PC-3 (cell line): ENCODE measurements around the gene PRUNE2. TPM values are rescaled to one million over a fixed set of nuclear protein-coding genes. Genes with fewer than 3 reads are reported as not detected.

Source experiments
- ATAC-seq: fragments of 200-7000 bp; cut with Tn5 transposase; 2 replicates; pipeline ENCODE4 v1.9.1; 2020; ENCODE audit warnings: mild to moderate bottlenecking, moderate library complexity
- BruUV-seq: library from RNA; stranded (reverse); fragments of 400-500 nt; replicated peaks from 2 replicates; lab custom pipeline; 2021; lab: Mats Ljungman, UMichigan
- CTCF ChIA-PET: fragments of 300-600 bp; sonication (Branson Sonifier 250); formaldehyde crosslinking; loops from one replicate; lab custom pipeline; 2022; ENCODE audit warnings: antibody characterized with exemption; lab: Charles Lee
- POLR2A ChIA-PET: fragments of 300-600 bp; sonication (Branson Sonifier 250); formaldehyde crosslinking; loops from one replicate; lab custom pipeline; 2022; ENCODE audit warnings: antibody characterized with exemption; ENCODE audit not compliant: unreplicated experiment; lab: Charles Lee
- DNase-seq: peaks from one replicate; pipeline ENCODE4 v3.0.0-alpha.2; 2015
- H2AFZ ChIP-seq: fragments of 300-600 bp; sonication (generic); 2 replicates; pipeline ENCODE4 v1.6.0; 2016; ENCODE audit warnings: antibody characterized with exemption, low read length
- H3F3A ChIP-seq: fragments of 300-600 bp; sonication (generic); one replicate; pipeline ENCODE4 v1.6.0; 2017; ENCODE audit warnings: antibody characterized with exemption, low read length, control low read depth, mild to moderate bottlenecking; ENCODE audit not compliant: unreplicated experiment
- H3K27ac ChIP-seq: fragments of 300-600 bp; sonication (generic); 2 replicates; pipeline ENCODE4 v1.5.1; 2016; ENCODE audit warnings: mild to moderate bottlenecking, low read length
- H3K27me3 ChIP-seq: fragments of 300-600 bp; sonication (generic); 2 replicates; pipeline ENCODE4 v1.6.1; 2016; ENCODE audit warnings: low read length, mixed read lengths
- H3K36me3 ChIP-seq: fragments of 300-600 bp; sonication (generic); 2 replicates; pipeline ENCODE4 v1.6.1; 2016; ENCODE audit warnings: low read depth, mixed run types, low read length, mixed read lengths
- H3K4me1 ChIP-seq: fragments of 300-600 bp; sonication (generic); 2 replicates; pipeline ENCODE4 v1.5.1; 2016; ENCODE audit warnings: low read length; ENCODE audit not compliant: insufficient read depth
- H3K4me2 ChIP-seq: fragments of 300-600 bp; sonication (generic); 2 replicates; pipeline ENCODE4 v1.6.0; 2016; ENCODE audit warnings: low read length
- H3K4me3 ChIP-seq: fragments of 300-600 bp; sonication (generic); 2 replicates; pipeline ENCODE4 v1.5.1; 2016; ENCODE audit warnings: mild to moderate bottlenecking, low read length, mixed read lengths
- H3K79me2 ChIP-seq: fragments of 300-600 bp; sonication (generic); 2 replicates; pipeline ENCODE4 v1.6.1; 2017; ENCODE audit warnings: low read length, mixed read lengths
- H3K9ac ChIP-seq: fragments of 300-600 bp; sonication (generic); 2 replicates; pipeline ENCODE4 v1.6.0; 2016; ENCODE audit warnings: mild to moderate bottlenecking, low read length
- H3K9me2 ChIP-seq: fragments of 300-600 bp; sonication (generic); replicated peaks from 2 replicates; pipeline ENCODE4 v1.6.1; 2016; ENCODE audit warnings: mixed run types, low read length, mixed read lengths
- H3K9me3 ChIP-seq: fragments of 300-600 bp; sonication (generic); 2 replicates; pipeline ENCODE4 v1.6.1; 2016; ENCODE audit warnings: low read length, mixed read lengths
- H4K20me1 ChIP-seq: fragments of 300-600 bp; sonication (generic); 2 replicates; pipeline ENCODE4 v1.6.1; 2016; ENCODE audit warnings: low read length, mixed read lengths
- CTCF ChIP-seq: fragments of 300-600 bp; sonication (generic); conservative IDR thresholded peaks from 2 replicates; pipeline ENCODE4 v1.5.1; 2017; ENCODE audit warnings: antibody characterized with exemption, low read depth, mild to moderate bottlenecking, low read length
- EZH2 ChIP-seq: fragments of 300-600 bp; sonication (generic); IDR thresholded peaks from one replicate; pipeline ENCODE4 v1.6.1; 2017; ENCODE audit warnings: antibody characterized with exemption, mild to moderate bottlenecking, low read length; ENCODE audit not compliant: unreplicated experiment
- EZH2phosphoT487 ChIP-seq: fragments of 300-600 bp; sonication (generic); IDR thresholded peaks from 2 replicates; pipeline ENCODE4 v1.6.1; 2018; ENCODE audit warnings: mild to moderate bottlenecking, antibody characterized with exemption, low read length, borderline replicate concordance
- intact Hi-C: fragments of 100-400 bp; cut with micrococcal nuclease; formaldehyde crosslinking; loops from 2 replicates; pipeline ENCODE4 v1.9.0; 2023
- total RNA-seq: library from RNA; depleted of rRNA; stranded (reverse); fragments of >200 nt; gene quantifications from 2 replicates; pipeline ENCODE4 v1.2.3, GENCODE V29; 2014

Gene PRUNE2
- total RNA-seq, 1 experiment from 2014 or later: not detected

DNA sequence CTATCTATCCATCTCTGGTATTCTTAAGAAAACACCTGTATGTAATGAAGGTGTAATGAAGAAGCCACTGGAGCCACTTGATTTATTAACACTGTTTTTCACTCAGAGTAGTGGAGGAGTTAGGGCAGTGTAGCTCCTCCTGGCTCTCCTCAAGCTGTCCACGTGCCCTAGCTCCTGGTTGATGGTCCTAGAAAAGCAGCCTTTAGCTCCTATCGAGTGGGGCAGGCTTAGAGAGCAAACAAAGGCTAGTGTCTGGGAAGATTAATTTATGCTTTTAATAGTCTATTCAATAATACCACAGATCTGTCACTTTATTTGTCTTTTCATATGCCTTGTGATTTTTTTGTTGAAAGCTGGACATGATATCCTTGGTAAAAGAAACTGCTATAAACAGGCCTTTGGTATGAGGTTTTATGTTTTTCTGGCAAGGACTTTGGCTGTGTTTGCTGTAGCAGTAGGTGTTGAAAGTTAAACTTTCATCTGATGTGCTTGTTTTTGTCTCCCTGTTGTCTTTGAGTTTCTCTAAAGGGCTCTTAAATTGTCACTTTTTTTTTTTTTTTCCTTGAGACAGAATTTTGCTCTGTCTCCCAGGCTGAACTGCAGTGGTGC is 305.8 kb downstream of the PRUNE2 start:
- BruUV-seq: no TSS peak
- H3K36me3 ChIP-seq: no peaks in the 10 kb centered on the region
- TF ChIP-seq CTCF (no peak), EZH2 (no peak), EZH2phosphoT487 (no peak)
- no peaks in the 10 kb centered on the region for H3K4me1 ChIP-seq
- no peak overlapping the region for H3K4me3 ChIP-seq
- no peaks in the 10 kb centered on the region for H4K20me1 ChIP-seq
- no peak overlapping the region for H3K9ac ChIP-seq
- no peak for ATAC-seq
- intact Hi-C loops: no loop called here
- H3K9me3 ChIP-seq: no peaks in the 10 kb centered on the region
- H3K4me2 ChIP-seq: no peak overlapping the region
- H3K79me2 ChIP-seq: no peaks in the 10 kb centered on the region
- H2AFZ ChIP-seq: no peak overlapping the region
- H3K27ac ChIP-seq: no peak overlapping the region
- ChIA-PET POLR2A (no interaction called here), CTCF (no interaction called here)
- no peak for DNase-seq
- H3K9me2 ChIP-seq: no peaks in the 10 kb centered on the region
- no peaks in the 10 kb centered on the region for H3K27me3 ChIP-seq
- H3F3A ChIP-seq: no peaks in the 10 kb centered on the region

DNA sequence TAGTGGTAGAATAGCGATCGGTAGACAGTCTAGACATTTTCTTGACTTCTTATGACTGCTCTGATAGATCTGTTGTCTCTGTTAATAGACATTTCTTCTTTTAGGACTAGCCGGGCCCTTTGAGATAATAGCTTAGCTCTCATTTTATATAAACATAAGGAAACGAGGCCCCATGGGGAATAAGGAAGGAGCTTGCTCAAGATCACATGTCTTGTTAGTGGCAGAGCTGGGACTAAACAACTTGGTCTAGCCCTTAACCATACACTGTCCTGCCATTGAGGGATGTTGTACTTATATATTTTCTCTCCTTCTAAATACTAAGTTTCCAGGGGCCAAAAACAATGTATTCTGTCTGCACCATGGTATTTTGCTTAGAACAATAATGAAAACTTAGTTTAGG is 306.9 kb downstream of the PRUNE2 start:
- no peaks in the 10 kb centered on the region for H3K4me1 ChIP-seq
- BruUV-seq: no TSS peak
- H3K4me2 ChIP-seq: no peak overlapping the region
- ChIA-PET POLR2A (no interaction called here), CTCF (no interaction called here)
- H3K4me3 ChIP-seq: no peak overlapping the region
- DNase-seq: no peak
- H2AFZ ChIP-seq: no peak overlapping the region
- no peaks in the 10 kb centered on the region for H4K20me1 ChIP-seq
- no peaks in the 10 kb centered on the region for H3F3A ChIP-seq
- no peaks in the 10 kb centered on the region for H3K9me3 ChIP-seq
- no peaks in the 10 kb centered on the region for H3K9me2 ChIP-seq
- no peak for ATAC-seq
- H3K79me2 ChIP-seq: no peaks in the 10 kb centered on the region
- intact Hi-C loops: no loop called here
- no peaks in the 10 kb centered on the region for H3K36me3 ChIP-seq
- TF ChIP-seq EZH2: no peak
- no peak for TF ChIP-seq EZH2phosphoT487
- TF ChIP-seq CTCF: no peak
- no peaks in the 10 kb centered on the region for H3K27me3 ChIP-seq
- no peak overlapping the region for H3K9ac ChIP-seq
- H3K27ac ChIP-seq: no peak overlapping the region

GRCh38 chr9:76595645-76596044 is 310.3 kb downstream of the PRUNE2 start:
- no TSS peak for BruUV-seq
- H3K36me3 ChIP-seq: no peaks in the 10 kb centered on the region
- H3K9ac ChIP-seq: no peak overlapping the region
- H3K9me3 ChIP-seq: no peaks in the 10 kb centered on the region
- H3K27me3 ChIP-seq: no peaks in the 10 kb centered on the region
- H3F3A ChIP-seq: no peaks in the 10 kb centered on the region
- no peak overlapping the region for H2AFZ ChIP-seq
- POLR2A ChIA-PET: no interaction called here
- no peaks in the 10 kb centered on the region for H3K79me2 ChIP-seq
- TF ChIP-seq EZH2 (no peak), EZH2phosphoT487 (no peak), CTCF (no peak)
- intact Hi-C loops: no loop called here
- H3K4me3 ChIP-seq: no peak overlapping the region
- H3K9me2 ChIP-seq: no peaks in the 10 kb centered on the region
- CTCF ChIA-PET: no interaction called here
- DNase-seq: no peak
- no peak overlapping the region for H3K4me2 ChIP-seq
- H4K20me1 ChIP-seq: no peaks in the 10 kb centered on the region
- no peak overlapping the region for H3K27ac ChIP-seq
- no peaks in the 10 kb centered on the region for H3K4me1 ChIP-seq
- ATAC-seq: no peak
